HG02759 (cell line): ENCODE data around the gene RPGRIP1L.

Experiments used
- ATAC-seq: cut with Tn5 transposase; IDR thresholded peaks from one replicate; pipeline ENCODE4 v1.9.1; 2021; ENCODE audit warnings: mild to moderate bottlenecking, moderate library complexity; ENCODE audit not compliant: unreplicated experiment

RPGRIP1L gene

DNA sequence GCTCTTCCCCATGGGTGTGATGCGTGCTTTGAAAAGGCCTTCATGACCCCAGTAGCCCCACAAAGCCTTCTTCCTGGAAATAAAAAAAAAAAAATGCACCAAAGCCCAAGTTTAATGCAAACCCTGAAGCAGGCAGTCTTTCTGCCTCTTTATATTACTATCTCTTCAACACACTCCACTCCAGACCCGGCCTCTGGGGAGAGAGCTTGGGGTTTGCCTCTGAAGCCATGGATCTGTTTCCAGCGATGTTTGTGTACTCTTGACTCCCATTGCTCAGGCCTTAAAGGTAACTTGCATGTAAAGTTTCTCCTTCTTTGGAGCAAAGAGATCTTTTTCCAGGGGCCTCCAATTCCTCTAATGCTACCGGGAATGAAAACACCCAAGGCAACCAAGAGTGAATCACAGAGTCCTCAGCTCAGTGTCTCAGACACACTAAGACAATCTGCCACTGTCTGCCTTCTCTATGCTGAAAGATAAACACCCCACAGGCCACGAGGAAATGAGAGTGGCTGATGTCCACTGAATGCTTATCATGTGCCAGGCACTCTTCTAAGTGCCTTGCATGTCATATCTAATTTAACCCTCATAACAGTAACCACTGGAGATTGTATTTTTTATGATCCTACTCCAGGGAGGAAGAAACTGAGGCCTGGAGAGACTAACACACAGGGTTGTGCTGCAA is 144.2 kb downstream of the RPGRIP1L start:
- no peak for ATAC-seq

DNA sequence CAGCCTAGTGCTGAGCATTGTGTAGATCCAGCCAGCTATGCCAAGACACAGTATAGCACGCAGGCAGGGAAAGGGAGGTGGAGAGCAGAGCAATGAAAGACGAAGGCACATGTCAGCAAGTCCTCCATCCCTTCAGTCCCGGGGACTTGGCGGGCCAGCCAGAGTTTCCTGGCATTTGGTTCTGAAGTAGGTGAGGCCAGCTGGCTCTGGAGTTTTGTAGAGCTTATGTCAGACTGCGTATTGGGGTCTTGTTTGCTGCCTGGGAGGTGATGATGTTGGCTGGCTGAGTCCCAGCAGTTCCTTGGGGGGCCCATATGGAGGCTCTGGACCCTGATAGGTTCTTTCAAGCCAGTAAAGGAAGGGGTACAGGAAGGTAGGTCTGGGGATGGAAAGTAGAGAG is 144.9 kb downstream of the RPGRIP1L start:
- ATAC-seq: no peak

DNA sequence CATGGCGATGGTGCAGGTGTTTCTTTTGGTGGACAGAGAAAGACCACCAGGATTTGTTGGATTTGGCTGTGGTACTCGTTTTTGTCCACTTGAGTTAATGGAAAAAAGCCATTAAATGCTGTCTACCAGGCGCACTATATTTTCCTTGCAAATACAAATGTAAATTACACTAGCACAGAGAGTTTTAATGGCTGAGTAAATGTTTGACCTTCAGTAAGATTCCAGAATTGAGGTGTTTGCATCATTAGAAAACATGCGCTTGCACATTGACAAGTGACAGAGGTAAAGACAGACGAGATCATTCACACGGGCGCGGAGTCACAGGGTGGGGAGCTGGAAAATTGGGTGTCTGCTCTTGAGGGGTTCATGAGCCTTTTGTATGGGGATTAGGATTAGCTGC is 147.1 kb downstream of the RPGRIP1L start:
- no peak for ATAC-seq

DNA sequence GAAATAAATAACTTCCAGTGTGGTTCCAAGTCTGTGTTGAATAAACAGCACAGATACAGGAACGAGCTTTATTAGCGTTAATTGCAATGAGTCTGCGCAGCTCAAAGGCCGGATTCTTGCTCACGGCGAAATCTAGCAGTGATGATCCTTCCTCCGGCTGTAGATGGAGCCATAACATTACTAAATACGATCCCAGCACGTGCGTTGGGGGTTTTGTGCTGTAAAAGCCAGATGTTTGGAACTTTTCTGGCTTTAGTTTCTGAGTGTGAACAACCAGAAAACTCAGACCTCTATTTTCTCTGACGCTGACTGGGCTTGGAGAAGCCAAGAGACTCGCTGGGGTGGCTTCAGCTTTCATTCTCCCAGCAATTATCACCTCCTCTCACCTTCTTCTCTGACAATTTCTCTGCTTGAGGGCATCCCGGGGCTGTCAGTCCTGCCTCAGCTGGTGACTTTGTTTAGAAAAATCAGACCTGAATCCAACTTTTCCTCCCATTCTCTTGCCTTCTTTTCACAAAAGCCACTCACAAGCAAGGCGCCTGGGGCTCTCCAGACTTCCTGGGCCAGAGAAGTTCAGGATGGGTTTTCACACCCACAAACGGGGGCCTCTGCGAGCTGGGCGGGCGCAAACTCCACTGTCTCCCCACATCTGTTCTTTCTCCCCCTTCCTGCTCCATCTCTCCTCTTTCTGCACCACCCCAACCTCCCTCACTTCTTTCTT is 153.5 kb downstream of the RPGRIP1L start:
- peak; percentile 86 for ATAC-seq
